Type B pancreatic cell (in vitro differentiated cells): Measurements from ENCODE around the gene TRIM7. TPM values are rescaled to one million over a fixed set of nuclear protein-coding genes. Genes with fewer than 3 reads are reported as not detected.
A peak's percentile ranks its signal among the peaks of the same experiment; 100 is the strongest.

ENCODE experiments used
- DNase-seq: peaks from one replicate; pipeline ENCODE4 v3.0.0; 2021; ENCODE audit warnings: mixed read lengths; ENCODE audit not compliant: unreplicated experiment; ENCODE audit errors: extremely low spot score
- H3K27ac Mint-ChIP-seq: 2 replicates; pipeline ENCODE4 v1.8.0; 2021; ENCODE audit warnings: mild to moderate bottlenecking, mixed read lengths
- H3K27me3 Mint-ChIP-seq: 2 replicates; pipeline ENCODE4 v1.8.0; 2021; ENCODE audit warnings: mixed read lengths
- H3K36me3 Mint-ChIP-seq: 2 replicates; pipeline ENCODE4 v1.8.0; 2021; ENCODE audit warnings: mixed read lengths
- H3K4me1 Mint-ChIP-seq: one replicate; pipeline ENCODE4 v1.8.0; 2021; ENCODE audit warnings: mixed read lengths; ENCODE audit not compliant: unreplicated experiment
- H3K4me3 Mint-ChIP-seq: 2 replicates; pipeline ENCODE4 v1.8.0; 2021; ENCODE audit warnings: mild to moderate bottlenecking, mixed read lengths
- H3K9me3 Mint-ChIP-seq: 2 replicates; pipeline ENCODE4 v1.8.0; 2021; ENCODE audit warnings: mixed read lengths
- CTCF ChIP-seq: fragments of 200-600 bp; sonication (generic); conservative IDR thresholded peaks from 2 replicates; pipeline ENCODE4 v1.5.0; 2021; ENCODE audit warnings: antibody characterized with exemption, mild to moderate bottlenecking
- total RNA-seq: library from RNA; stranded (reverse); gene quantifications from 2 replicates; pipeline ENCODE4 v1.2.1, GENCODE V29; 2021; ENCODE audit warnings: low replicate concordance

TRIM7 gene
- total RNA-seq, 1 donor from 2014 or later: 0.58 TPM

GRCh38 chr5:181199881-181200638 is 4.9 kb downstream of the TRIM7 start:
- Mint-ChIP-seq H3K27ac (no peak overlapping the region), H3K27me3 (peaks cover 62% of the 10 kb centered on the region), H3K4me3 (no peak overlapping the region), H3K36me3 (no peaks in the 10 kb centered on the region), H3K4me1 (no peaks in the 10 kb centered on the region), H3K9me3 (no peaks in the 10 kb centered on the region)
- TF ChIP-seq CTCF: no peak
- DNase-seq: no peak

GRCh38 chr5:181198905-181199519 is 6.0 kb downstream of the TRIM7 start:
- Mint-ChIP-seq H3K9me3 (no peaks in the 10 kb centered on the region), H3K27ac (peak overlapping the region; percentile 32), H3K4me3 (no peak overlapping the region), H3K4me1 (no peaks in the 10 kb centered on the region), H3K27me3 (peaks cover 59% of the 10 kb centered on the region), H3K36me3 (no peaks in the 10 kb centered on the region)
- DNase-seq: no peak
- TF ChIP-seq CTCF: no peak

- Mint-ChIP-seq H3K4me3 (no peak overlapping the region), H3K27me3 (peaks cover 51% of the 10 kb centered on the region), H3K4me1 (no peaks in the 10 kb centered on the region), H3K27ac (no peak overlapping the region), H3K36me3 (no peaks in the 10 kb centered on the region), H3K9me3 (no peaks in the 10 kb centered on the region)
- no peak for DNase-seq
- TF ChIP-seq CTCF: no peak
These were observed 6.8 kb downstream of the TRIM7 start for GRCh38 chr5:181198106-181198685.

DNA sequence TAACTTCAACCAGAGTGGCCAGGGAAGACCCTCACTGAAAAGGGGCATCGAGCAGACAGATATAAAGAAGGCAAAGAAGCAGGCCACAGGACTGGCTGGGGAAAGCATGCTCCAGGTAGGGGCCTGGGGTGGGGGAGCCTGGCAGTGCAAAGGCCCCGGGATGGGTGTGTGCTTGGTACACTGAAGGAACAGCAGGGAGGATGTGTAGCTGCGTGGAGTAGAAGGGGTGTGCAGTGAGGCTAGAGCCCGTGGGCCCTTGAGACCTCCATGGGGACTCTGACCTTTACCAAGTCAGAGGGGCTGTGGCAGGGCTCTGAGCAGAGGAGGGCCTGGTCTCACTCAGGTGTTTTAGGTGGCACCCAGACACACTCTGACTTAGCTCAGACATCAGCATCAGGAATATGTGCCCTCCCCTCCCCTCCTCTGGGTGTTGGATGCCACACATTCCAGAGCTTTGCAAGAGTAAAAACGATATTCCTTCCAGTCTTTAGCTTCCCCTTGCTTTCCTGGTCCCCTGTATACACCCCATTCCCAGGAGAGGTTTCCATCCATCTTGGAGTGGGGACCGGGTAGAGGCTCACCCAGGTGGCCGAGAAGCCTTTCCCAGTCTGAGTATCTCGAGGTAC is 7.6 kb downstream of the TRIM7 start:
- H3K36me3 Mint-ChIP-seq: no peaks in the 10 kb centered on the region
- no peak overlapping the region for H3K27ac Mint-ChIP-seq
- H3K4me3 Mint-ChIP-seq: no peak overlapping the region
- H3K9me3 Mint-ChIP-seq: no peaks in the 10 kb centered on the region
- peaks cover 45% of the 10 kb centered on the region for H3K27me3 Mint-ChIP-seq
- DNase-seq: no peak
- peaks cover 4% of the 10 kb centered on the region for H3K4me1 Mint-ChIP-seq
- TF ChIP-seq CTCF: no peak

GRCh38 chr5:181195249-181195761 is 9.7 kb downstream of the TRIM7 start:
- Mint-ChIP-seq H3K9me3 (no peaks in the 10 kb centered on the region), H3K36me3 (peaks cover 3% of the 10 kb centered on the region), H3K27me3 (peaks cover 36% of the 10 kb centered on the region), H3K4me3 (no peak overlapping the region), H3K27ac (no peak overlapping the region), H3K4me1 (peaks cover 9% of the 10 kb centered on the region)
- no peak for DNase-seq
- no peak for TF ChIP-seq CTCF
